ENCODE results near the gene MAMDC4.
A peak's percentile ranks its signal among the peaks of the same experiment; 100 is the strongest.

The MAMDC4 gene

GRCh38 chr9:136849038-136849959 lies 2.8 kb upstream of the MAMDC4 start, which contains the start of gene PHPT1:
TSS of gene PHPT1 (plus strand) at chr9:136849409. CDS start at chr9:136849431, 22 bp downstream.
- DNase-seq (ENCODE audit: low read depth in 1 of 2, low spot score in 1 of 2) = peak; percentile 95 to 96

GRCh38 chr9:136849960-136850865 lies 1.9 kb upstream of the MAMDC4 start:
- DNase-seq (ENCODE audit: low read depth in 1 of 2, low spot score in 1 of 2) = no peak

- no peak for DNase-seq (ENCODE audit: low read depth in 1 of 2, low spot score in 1 of 2)
Observed at GRCh38 chr9:136850866-136851775, 1.0 kb upstream of the MAMDC4 start.

GRCh38 chr9:136852664-136853595 lies 784 bp downstream of the MAMDC4 start:
- no peak for DNase-seq (ENCODE audit: low read depth in 1 of 2, low spot score in 1 of 2)

- DNase-seq (ENCODE audit: low read depth in 1 of 2, low spot score in 1 of 2) = no peak
Observed at GRCh38 chr9:136853596-136854112, 1.5 kb downstream of the MAMDC4 start.

- no peak for DNase-seq (ENCODE audit: low read depth in 1 of 2, low spot score in 1 of 2)
Observed at GRCh38 chr9:136854113-136854841, 2.1 kb downstream of the MAMDC4 start.

- DNase-seq (ENCODE audit: low read depth in 1 of 2, low spot score in 1 of 2) = no peak
Observed at GRCh38 chr9:136854842-136855460, 2.8 kb downstream of the MAMDC4 start.

- no peak for DNase-seq (ENCODE audit: low read depth in 1 of 2, low spot score in 1 of 2)
Observed at GRCh38 chr9:136855461-136856078, 3.4 kb downstream of the MAMDC4 start.

GRCh38 chr9:136856079-136856476 lies 3.9 kb downstream of the MAMDC4 start:
- DNase-seq (ENCODE audit: low read depth in 1 of 2, low spot score in 1 of 2) = no peak

GRCh38 chr9:136856541-136857141 lies 4.5 kb downstream of the MAMDC4 start:
- no peak for DNase-seq (ENCODE audit: low read depth in 1 of 2, low spot score in 1 of 2)

GRCh38 chr9:136857166-136857565 lies 5.0 kb downstream of the MAMDC4 start:
- no peak for DNase-seq (ENCODE audit: low read depth in 1 of 2, low spot score in 1 of 2)

GRCh38 chr9:136857581-136858412 lies 5.7 kb downstream of the MAMDC4 start:
- DNase-seq (ENCODE audit: low read depth in 1 of 2, low spot score in 1 of 2) = no peak

GRCh38 chr9:136858452-136858843 lies 6.3 kb downstream of the MAMDC4 start:
- no peak for DNase-seq (ENCODE audit: low read depth in 1 of 2, low spot score in 1 of 2)

- no peak for DNase-seq (ENCODE audit: low read depth in 1 of 2, low spot score in 1 of 2)
Observed at GRCh38 chr9:136858844-136859757, 7.0 kb downstream of the MAMDC4 start.

GRCh38 chr9:136860529-136860928 lies 8.4 kb downstream of the MAMDC4 start:
- DNase-seq (ENCODE audit: low read depth in 1 of 2, low spot score in 1 of 2) = no peak
